Activated CD4-positive, alpha-beta T cell treated with anti-CD3 and anti-CD28 coated beads, Interleukin-2, amount 50 U/mL, for 16 hours (primary cell): ENCODE measurements around the gene OR4D9.

Experiments
- DNase-seq: peaks from one replicate; pipeline ENCODE4 v3.0.0-alpha.2; 2020

The OR4D9 gene

DNA sequence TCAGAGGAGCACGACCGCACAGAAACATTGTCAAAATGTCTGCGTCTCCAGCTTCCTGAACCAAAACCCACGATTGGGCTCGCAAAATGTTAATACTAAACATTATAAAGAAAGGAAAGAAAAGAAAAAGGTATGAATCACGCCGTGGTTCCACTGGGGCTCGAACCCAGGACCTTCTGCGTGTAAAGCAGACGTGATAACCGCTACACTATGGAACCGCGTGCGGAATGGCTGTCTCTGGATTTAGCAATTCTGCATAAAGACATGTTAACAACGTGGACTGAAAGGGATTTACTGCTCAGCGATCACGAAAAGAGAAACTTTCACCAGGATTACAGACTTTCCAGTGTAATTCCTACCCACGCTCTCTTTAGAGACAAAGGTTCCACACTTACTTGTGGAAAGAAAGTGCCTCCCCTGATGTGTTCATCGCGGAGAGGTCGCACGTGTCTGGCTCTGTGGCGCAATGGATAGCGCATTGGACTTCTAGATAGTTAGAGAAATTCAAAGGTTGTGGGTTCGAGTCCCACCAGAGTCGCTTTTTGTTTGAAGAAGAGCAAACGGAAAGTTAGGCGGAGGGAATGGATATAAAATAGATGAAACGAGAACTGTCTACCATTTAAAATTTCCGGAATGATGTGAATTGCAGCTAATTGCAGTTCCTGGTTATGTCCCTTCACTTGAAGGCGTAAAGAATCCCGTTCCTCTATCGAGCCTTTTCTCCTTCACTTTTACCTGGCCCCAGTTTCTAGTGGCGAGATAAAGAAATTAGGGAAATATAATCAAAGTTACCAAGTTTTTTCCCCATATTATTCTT is 39.7 kb downstream of the OR4D9 start:
- peak; percentile 91 for DNase-seq

DNA sequence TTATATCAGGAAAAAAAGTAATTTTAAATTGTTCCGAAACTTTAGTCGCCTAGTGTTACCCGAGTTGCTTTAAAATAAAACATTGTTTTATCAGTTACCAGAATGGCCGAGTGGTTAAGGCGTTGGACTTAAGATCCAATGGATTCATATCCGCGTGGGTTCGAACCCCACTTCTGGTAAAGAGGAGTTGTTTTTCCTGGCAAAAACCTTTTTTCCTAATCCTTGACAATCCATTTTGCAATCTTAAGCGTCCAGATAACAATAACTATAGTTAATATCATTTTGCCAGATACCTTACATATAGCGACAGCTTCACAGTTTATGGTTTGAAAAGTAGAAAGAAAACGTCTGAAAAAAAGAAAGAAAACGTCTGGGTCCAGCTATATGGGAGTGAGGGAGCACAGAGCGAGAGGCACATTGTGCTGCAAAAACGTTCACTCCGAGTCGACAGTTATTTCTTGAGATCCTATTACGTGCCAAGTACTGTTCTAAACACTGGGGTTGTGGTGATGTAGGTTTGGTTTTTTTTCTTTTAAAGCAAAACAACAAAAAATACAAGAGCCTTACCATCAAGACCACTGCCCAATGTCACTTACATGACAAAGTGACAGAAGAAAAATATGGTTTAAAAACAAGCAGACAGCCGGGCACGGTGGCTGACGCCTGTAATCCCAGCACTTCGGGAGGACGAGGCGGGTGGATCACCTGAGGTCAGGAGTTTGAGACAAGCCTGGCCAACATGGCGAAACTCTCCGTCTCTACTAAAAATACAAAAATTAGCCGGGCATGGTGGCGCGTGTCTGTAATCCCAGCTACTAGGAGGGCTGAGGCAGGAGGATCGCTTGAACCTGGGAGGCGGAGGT is 40.6 kb downstream of the OR4D9 start:
- peak; percentile 65 for DNase-seq

DNA sequence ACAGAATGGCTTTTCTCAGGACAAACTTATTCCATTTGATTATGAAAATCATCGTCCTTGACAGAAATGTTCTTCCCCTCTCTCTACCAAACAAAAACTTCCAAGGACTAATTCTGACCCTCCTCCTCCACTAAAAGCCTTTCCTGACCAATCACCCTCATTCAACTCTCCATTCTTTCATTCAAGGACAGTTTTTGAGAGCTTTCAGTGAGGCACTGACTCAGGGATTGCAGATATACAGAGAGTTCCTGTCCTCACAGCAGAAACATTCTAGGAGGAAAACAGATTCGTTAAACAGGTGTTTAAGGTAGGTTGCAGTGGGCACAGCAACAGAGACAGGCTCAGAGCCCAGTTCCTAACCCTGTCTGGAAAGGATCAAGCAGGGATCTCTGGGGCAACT is 41.5 kb downstream of the OR4D9 start:
- DNase-seq, result no peak

DNA sequence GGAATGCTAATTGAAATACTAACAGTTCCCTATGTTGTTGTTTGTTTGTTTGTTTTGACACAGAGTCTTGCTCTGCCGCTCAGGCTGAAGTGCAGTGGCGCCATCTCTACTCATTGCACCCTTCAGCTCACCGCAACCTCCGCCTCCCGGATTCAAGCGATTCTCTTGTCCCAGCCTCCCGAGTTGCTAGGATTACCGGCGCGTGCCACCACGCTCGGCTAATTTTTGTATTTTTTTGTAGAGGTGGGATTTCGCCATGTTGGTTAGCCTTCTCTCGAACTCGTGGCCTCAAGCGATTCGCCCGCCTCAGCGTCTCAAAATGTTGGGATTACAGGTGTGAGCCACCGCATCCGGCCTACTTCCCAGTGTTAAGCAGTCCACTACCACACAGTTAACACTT is 42.0 kb downstream of the OR4D9 start:
- no peak for DNase-seq

DNA sequence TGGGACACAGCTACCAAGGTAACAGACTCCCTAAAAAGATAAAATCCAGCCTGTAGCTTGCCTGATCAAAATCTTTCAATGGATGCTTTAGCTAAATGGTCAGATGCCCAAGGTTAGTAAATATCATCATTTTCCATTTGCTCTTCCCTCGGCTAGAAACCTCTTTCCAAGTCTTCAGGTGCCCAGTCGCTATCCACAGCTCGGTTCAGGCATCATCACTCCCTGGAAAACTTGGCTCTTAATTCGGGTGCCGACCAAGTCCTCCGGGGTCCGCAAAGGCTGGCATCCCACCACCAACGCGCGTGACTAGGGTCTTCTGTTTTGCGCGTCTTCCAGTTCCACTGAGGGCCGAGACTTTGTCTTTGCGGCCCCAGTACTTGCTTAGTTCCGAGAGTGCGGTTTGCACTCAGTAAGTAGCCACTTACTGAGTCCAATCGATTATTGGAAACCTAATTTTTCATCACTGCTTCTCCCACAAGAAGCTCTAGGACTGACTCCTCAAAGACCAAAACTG is 44.3 kb downstream of the OR4D9 start:
- no peak for DNase-seq

DNA sequence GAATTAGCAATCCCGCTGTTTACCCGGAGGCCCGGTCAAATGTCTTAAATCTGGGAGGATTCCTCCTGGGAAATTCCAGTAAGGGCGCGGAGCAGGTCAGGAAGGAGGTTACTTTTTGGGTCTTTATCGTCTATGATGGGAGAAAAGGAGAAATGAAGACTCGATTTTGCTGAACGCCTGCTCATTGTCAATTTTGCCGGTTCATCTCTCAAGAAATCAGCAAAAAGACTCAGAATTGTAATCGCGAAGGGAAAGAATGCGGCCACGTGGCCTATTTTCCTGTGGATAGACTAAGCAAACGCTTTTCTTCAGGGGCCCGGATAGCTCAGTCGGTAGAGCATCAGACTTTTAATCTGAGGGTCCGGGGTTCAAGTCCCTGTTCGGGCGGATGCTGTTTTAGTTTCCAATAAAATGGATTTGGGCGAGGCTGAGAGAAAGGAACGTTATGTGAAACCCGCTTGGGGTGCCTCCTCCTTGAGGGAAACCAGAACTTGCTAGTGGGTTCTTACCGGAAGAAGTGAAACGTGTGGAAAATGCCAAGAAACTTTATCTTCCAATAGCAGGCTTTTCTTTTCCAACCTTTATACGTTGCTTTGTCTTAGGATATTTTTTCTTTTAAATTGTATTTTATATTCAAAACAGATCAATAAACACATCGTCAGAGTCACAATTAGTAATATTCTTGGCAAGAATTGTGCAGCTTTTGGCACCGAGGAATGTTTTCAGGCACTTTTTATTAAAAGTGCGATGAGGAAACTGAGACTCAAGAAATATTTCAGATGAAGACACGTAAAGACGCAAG is 45.0 kb downstream of the OR4D9 start:
- DNase-seq, result peak; percentile 93

DNA sequence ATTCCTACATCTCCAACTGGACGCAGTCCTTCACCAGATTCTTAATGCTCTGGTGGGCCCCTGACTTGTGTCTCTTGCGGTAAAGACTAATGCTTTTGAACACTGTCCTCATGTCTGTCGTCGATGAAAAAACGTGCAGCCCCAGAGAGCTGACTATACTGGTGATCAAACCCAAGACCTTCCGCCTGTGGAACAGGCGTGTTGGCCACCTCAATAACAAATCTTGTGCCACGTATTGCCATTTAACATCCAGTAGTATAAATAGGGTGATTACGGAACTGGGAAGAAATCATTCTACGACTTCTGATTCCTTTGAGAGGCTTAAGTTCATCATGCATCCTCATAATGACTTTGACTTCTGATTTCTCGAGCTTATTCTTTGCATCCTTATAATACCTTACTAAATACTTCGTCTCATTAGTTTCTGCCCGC is 45.6 kb downstream of the OR4D9 start:
- peak; percentile 41 for DNase-seq

DNA sequence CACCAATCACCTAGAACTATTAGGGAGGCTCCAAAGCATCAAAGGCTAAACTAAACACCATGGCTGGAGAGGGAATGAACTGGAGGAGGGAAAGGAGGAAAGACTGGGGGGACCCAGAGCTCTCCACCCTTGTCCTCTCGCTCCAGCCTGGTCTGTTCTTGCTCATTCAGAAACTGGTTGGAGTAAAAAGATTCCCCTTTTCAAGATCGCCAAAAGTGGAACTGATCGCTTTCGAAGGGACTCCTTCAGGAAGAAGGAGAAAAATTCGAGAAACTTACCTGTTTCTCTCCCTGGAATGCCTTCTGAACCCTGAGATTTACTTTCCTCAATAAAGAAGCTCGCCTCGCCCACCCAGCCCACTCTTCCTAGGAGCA is 46.9 kb downstream of the OR4D9 start:
- no peak for DNase-seq

DNA sequence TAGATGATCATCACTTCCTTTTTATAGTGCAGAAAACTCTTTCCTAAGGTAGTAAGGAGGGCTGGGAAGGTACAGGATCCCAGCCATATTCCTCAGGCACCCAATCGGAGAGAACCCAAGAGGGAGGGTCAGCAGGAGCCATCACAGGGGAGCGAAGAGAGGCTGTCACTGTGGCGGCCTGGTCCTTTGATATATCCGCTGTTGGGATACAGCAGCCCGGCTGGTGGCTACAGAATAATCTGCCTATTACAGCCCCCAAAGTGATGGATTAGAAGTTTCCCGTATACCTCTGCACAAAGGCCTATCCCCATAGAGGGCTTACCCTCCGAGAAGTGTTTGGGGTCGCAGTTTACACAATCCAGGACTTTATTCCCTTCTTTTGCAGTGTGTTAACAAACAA is 48.5 kb downstream of the OR4D9 start:
- DNase-seq, result no peak

DNA sequence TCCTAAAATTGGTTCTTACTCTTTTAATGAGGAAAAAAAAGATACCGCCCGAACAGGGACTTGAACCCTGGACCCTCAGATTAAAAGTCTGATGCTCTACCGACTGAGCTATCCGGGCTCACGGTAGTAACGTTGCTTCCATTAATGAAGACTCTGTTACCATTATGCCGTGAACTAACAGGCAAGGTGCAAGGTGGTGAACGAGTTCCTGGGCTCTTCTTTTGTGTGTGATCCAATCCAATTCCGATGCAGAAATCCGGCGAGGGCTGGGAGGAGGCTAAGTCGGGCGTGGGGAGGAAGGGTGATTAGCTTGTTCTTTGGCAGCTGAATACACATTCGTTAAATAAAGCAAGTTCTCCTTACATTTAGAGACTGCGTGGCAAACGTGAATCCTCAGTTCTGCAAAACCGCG is 49.0 kb downstream of the OR4D9 start:
- peak; percentile 89 for DNase-seq

DNA sequence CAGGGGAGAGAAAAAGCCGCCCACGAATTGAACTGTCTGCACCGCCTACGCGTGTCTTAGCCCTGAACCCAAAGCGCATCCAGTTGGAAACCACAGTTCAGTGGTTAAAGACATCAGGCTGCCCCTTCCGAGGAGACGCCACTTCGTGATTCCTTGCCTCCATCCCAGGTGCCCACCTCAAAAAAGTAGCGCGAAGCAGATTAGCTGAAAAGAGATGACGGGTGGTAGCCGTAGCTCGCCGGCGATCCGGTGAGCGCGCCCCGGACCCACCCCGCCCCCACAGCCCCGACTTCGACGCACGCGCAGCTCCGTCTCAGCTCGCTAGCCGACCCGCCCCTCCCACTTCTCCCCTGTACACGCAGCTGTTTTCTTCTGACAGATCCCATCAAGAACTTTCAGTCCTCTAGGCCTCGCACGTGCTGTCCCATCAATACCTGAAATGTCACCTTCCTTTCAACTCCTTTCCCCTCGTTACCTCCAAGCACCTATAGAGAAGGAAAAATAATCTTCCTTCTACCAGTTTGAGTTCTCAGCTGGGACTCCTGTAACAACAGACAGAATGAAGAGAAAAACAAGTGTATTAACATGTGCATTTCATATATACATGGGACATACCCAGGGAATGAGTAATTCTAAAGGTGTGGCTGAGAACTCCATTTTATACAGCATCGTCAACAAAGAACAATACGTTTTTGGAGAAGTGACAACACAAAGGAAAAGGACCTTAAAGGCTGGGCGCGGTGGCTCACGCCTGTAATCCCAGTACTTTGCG is 49.5 kb downstream of the OR4D9 start:
- peak; percentile 88 for DNase-seq

DNA sequence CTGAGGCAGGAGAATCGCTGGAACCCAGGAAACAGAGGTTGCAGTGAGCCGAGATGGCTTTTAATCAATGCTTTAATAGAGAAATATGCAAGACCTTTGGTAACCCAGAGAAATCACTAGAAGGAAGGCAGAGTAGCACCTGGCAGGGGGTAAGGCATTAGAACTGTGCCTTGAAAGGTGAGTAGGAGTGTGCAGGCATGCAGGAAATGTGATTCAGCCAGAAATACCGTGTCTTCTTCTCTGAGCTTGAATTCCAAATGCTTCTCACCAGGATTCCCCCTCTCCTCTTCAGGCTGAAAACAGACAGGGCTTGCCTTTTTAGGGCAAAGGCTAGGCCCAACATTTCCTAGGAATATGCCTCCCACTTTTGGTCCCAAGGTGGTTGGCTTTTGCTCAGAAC is 51.0 kb downstream of the OR4D9 start:
- DNase-seq, result no peak
